Activated naive CD8-positive, alpha-beta T cell treated with anti-CD3 and anti-CD28 coated beads, Interleukin-2, amount 10 ng/mL, durations not matched to agents 7 days and 5 days (primary cell): ENCODE measurements around the gene POLN. TPM values are rescaled to one million over a fixed set of nuclear protein-coding genes. Genes with fewer than 3 reads are reported as not detected.

Experiments used
- ATAC-seq: fragments of 150-1000 bp; cut with Tn5 transposase; one replicate; pipeline ENCODE4 v1.10.0; 2021; ENCODE audit warnings: low read depth, moderate library complexity
- POLR2A ChIA-PET: fragments of 350-600 bp; sonication (Branson Sonifier 250); formaldehyde crosslinking; loops from one replicate; lab custom pipeline; 2021; ENCODE audit warnings: antibody characterized with exemption; lab: Charles Lee
- DNase-seq: peaks from one replicate; pipeline ENCODE4 v3.0.0; 2021
- H3K27ac Mint-ChIP-seq: one replicate; pipeline ENCODE4 v1.8.0; 2022; ENCODE audit warnings: mild to moderate bottlenecking, mixed read lengths
- H3K27me3 Mint-ChIP-seq: one replicate; pipeline ENCODE4 v1.8.0; 2022; ENCODE audit warnings: mild to moderate bottlenecking, moderate library complexity, mixed read lengths
- H3K36me3 Mint-ChIP-seq: one replicate; pipeline ENCODE4 v1.8.0; 2021; ENCODE audit warnings: mild to moderate bottlenecking, mixed read lengths
- H3K4me1 Mint-ChIP-seq: one replicate; pipeline ENCODE4 v1.8.0; 2021; ENCODE audit warnings: mixed read lengths
- H3K4me3 Mint-ChIP-seq: one replicate; pipeline ENCODE4 v1.8.0; 2022; ENCODE audit warnings: mild to moderate bottlenecking, moderate library complexity, mixed read lengths
- H3K9me3 Mint-ChIP-seq: one replicate; pipeline ENCODE4 v1.8.0; 2021; ENCODE audit warnings: mixed read lengths
- total RNA-seq, 2 experiments: library from RNA; stranded (reverse); gene quantifications; one replicate each; pipeline ENCODE4 v1.2.3, GENCODE V29; 2021

Gene POLN
- total RNA-seq, 2 experiments from 2014 or later: 2.4 to 3.2 TPM

GRCh38 chr4:2046031-2046961, 195.6 kb downstream of the POLN start:
- DNase-seq: no peak
- H3K4me3 Mint-ChIP-seq: no peak overlapping the region
- POLR2A ChIA-PET: no interaction called here
- H3K9me3 Mint-ChIP-seq: no peaks in the 10 kb centered on the region
- H3K36me3 Mint-ChIP-seq: no peaks in the 10 kb centered on the region
- H3K27ac Mint-ChIP-seq: no peak overlapping the region
- no peak for ATAC-seq
- peaks cover 1% of the 10 kb centered on the region for H3K4me1 Mint-ChIP-seq
- H3K27me3 Mint-ChIP-seq: peaks cover 20% of the 10 kb centered on the region

- no peak for ATAC-seq
- Mint-ChIP-seq H3K27ac (no peak overlapping the region), H3K4me1 (peaks cover 1% of the 10 kb centered on the region), H3K27me3 (peaks cover 15% of the 10 kb centered on the region), H3K9me3 (no peaks in the 10 kb centered on the region), H3K36me3 (no peaks in the 10 kb centered on the region), H3K4me3 (no peak overlapping the region)
- POLR2A ChIA-PET: no interaction called here
- DNase-seq: no peak
Measured at GRCh38 chr4:2045518-2045951, 196.4 kb downstream of the POLN start.

- no peaks in the 10 kb centered on the region for H3K36me3 Mint-ChIP-seq
- ATAC-seq (no peak), DNase-seq (no peak)
- no peaks in the 10 kb centered on the region for H3K9me3 Mint-ChIP-seq
- H3K4me1 Mint-ChIP-seq: peaks cover 2% of the 10 kb centered on the region
- H3K27me3 Mint-ChIP-seq: peaks cover 14% of the 10 kb centered on the region
- no peak overlapping the region for H3K4me3 Mint-ChIP-seq
- POLR2A ChIA-PET: no interaction called here
- no peak overlapping the region for H3K27ac Mint-ChIP-seq
Measured at GRCh38 chr4:2044542-2045517, 197.1 kb downstream of the POLN start.

GRCh38 chr4:2044119-2044485, 197.8 kb downstream of the POLN start:
- POLR2A ChIA-PET: no interaction called here
- peaks cover 18% of the 10 kb centered on the region for H3K27me3 Mint-ChIP-seq
- no peak for DNase-seq
- no peak overlapping the region for H3K4me3 Mint-ChIP-seq
- no peaks in the 10 kb centered on the region for H3K36me3 Mint-ChIP-seq
- H3K4me1 Mint-ChIP-seq: peaks cover 2% of the 10 kb centered on the region
- no peaks in the 10 kb centered on the region for H3K9me3 Mint-ChIP-seq
- ATAC-seq: no peak
- H3K27ac Mint-ChIP-seq: no peak overlapping the region

GRCh38 chr4:2043396-2044118, 198.4 kb downstream of the POLN start:
- Mint-ChIP-seq H3K27me3 (peaks cover 21% of the 10 kb centered on the region), H3K9me3 (no peaks in the 10 kb centered on the region), H3K27ac (no peak overlapping the region), H3K36me3 (no peaks in the 10 kb centered on the region), H3K4me3 (no peak overlapping the region), H3K4me1 (peaks cover 2% of the 10 kb centered on the region)
- DNase-seq: no peak
- POLR2A ChIA-PET: interaction anchor here (1.1 kb wide), 1 partner anchor 14 kb away, joined by 3 read pairs; no protein-coding TSS in a partner anchor
- no peak for ATAC-seq

- no peaks in the 10 kb centered on the region for H3K36me3 Mint-ChIP-seq
- POLR2A ChIA-PET: interaction anchor here (1.1 kb wide), 1 partner anchor 15 kb away, joined by 3 read pairs; no protein-coding TSS in a partner anchor
- no peak overlapping the region for H3K27ac Mint-ChIP-seq
- H3K27me3 Mint-ChIP-seq: peaks cover 24% of the 10 kb centered on the region
- DNase-seq (no peak), ATAC-seq (no peak)
- no peaks in the 10 kb centered on the region for H3K9me3 Mint-ChIP-seq
- peak overlapping the region; percentile 73 for H3K4me3 Mint-ChIP-seq
- peaks cover 2% of the 10 kb centered on the region for H3K4me1 Mint-ChIP-seq
Measured at GRCh38 chr4:2042947-2043395, 198.9 kb downstream of the POLN start.

GRCh38 chr4:2042204-2042946, 199.5 kb downstream of the POLN start:
- Mint-ChIP-seq H3K4me3 (peak overlapping the region; percentile 73), H3K4me1 (peaks cover 2% of the 10 kb centered on the region), H3K27me3 (peaks cover 24% of the 10 kb centered on the region), H3K27ac (no peak overlapping the region), H3K9me3 (no peaks in the 10 kb centered on the region), H3K36me3 (no peaks in the 10 kb centered on the region)
- ATAC-seq: peak; percentile 59
- POLR2A ChIA-PET: no interaction called here
- DNase-seq: peak; percentile 71

- Mint-ChIP-seq H3K36me3 (no peaks in the 10 kb centered on the region), H3K27ac (peak overlapping the region; percentile 48), H3K4me1 (peaks cover 2% of the 10 kb centered on the region), H3K4me3 (peak overlapping the region; percentile 77), H3K27me3 (peaks cover 32% of the 10 kb centered on the region), H3K9me3 (no peaks in the 10 kb centered on the region)
- DNase-seq (peak; percentile 90), ATAC-seq (peak; percentile 76)
- POLR2A ChIA-PET: interaction anchor here (0.7 kb wide), 1 partner anchor 32 kb away, joined by 3 read pairs; no protein-coding TSS in a partner anchor
Measured at GRCh38 chr4:2041239-2042130, 200.4 kb downstream of the POLN start.

- POLR2A ChIA-PET: interaction anchor here (0.7 kb wide), 1 partner anchor 31 kb away, joined by 3 read pairs; no protein-coding TSS in a partner anchor
- Mint-ChIP-seq H3K36me3 (no peaks in the 10 kb centered on the region), H3K4me1 (peaks cover 2% of the 10 kb centered on the region), H3K9me3 (no peaks in the 10 kb centered on the region), H3K27me3 (peaks cover 34% of the 10 kb centered on the region), H3K4me3 (peak overlapping the region; percentile 59), H3K27ac (no peak overlapping the region)
- ATAC-seq (no peak), DNase-seq (peak; percentile 37)
Measured at GRCh38 chr4:2040391-2041238, 201.3 kb downstream of the POLN start.

GRCh38 chr4:2036866-2037265, 205.1 kb downstream of the POLN start:
- no peak overlapping the region for H3K27ac Mint-ChIP-seq
- no peak overlapping the region for H3K4me3 Mint-ChIP-seq
- no peaks in the 10 kb centered on the region for H3K9me3 Mint-ChIP-seq
- peaks cover 1% of the 10 kb centered on the region for H3K4me1 Mint-ChIP-seq
- DNase-seq: no peak
- POLR2A ChIA-PET: no interaction called here
- no peak for ATAC-seq
- no peaks in the 10 kb centered on the region for H3K36me3 Mint-ChIP-seq
- peaks cover 42% of the 10 kb centered on the region for H3K27me3 Mint-ChIP-seq

- Mint-ChIP-seq H3K4me1 (peaks cover 1% of the 10 kb centered on the region), H3K27me3 (peaks cover 41% of the 10 kb centered on the region), H3K27ac (no peak overlapping the region), H3K36me3 (no peaks in the 10 kb centered on the region), H3K4me3 (no peak overlapping the region), H3K9me3 (no peaks in the 10 kb centered on the region)
- POLR2A ChIA-PET: no interaction called here
- DNase-seq: no peak
- no peak for ATAC-seq
Measured at GRCh38 chr4:2036327-2036726, 205.6 kb downstream of the POLN start.
